Measurements from ENCODE around the gene CSNK1A1. TPM values are rescaled to one million over a fixed set of nuclear protein-coding genes. Genes with fewer than 3 reads are reported as not detected.

CSNK1A1 gene
- polyA plus RNA-seq, 1 donor, result 129 TPM

GRCh38 chr5:149442563-149443182, 108.6 kb downstream of the CSNK1A1 start:
- no peaks in the 10 kb centered on the region for H3K36me3 ChIP-seq (ENCODE audit: control insufficient read depth, insufficient read depth, low read length)
- WGBS (ENCODE audit: insufficient coverage, low lambda C conversion rate), result no CpG with 5 or more reads among the region's 17 CpGs
- H3K4me1 ChIP-seq (ENCODE audit: control insufficient read depth, insufficient read depth, low read length), result peaks cover 27% of the 10 kb centered on the region
- no peak overlapping the region for H3K27ac ChIP-seq (ENCODE audit: low read length)
- DNase-seq, result peak; percentile 65 to 67
- H3K9me3 ChIP-seq (ENCODE audit: control insufficient read depth, low read depth, low read length), result no peaks in the 10 kb centered on the region
- no peak overlapping the region for H3K4me3 ChIP-seq (ENCODE audit: low read length)
- H3K27me3 ChIP-seq (ENCODE audit: control insufficient read depth, insufficient read depth, low read length), result no peaks in the 10 kb centered on the region

Other genes with a start within 250 kb of the CSNK1A1 start
- 18.2 TPM for gene GRPEL2, start 205.9 kb downstream of the CSNK1A1 start, polyA plus RNA-seq
- 48.7 TPM for gene PCYOX1L, start 193.4 kb downstream of the CSNK1A1 start, polyA plus RNA-seq
- 4.0 TPM for gene IL17B, start 172.1 kb downstream of the CSNK1A1 start, polyA plus RNA-seq
- gene ARHGEF37, start 30.1 kb upstream of the CSNK1A1 start, polyA plus RNA-seq, result 4.5 TPM
- 6.6 TPM for gene PPARGC1B, start 178.9 kb upstream of the CSNK1A1 start, polyA plus RNA-seq

Data from large intestine (tissue), 3 donors.